H1 (cell line): ENCODE results near the gene TOM1L2. TPM values are rescaled to one million over a fixed set of nuclear protein-coding genes. Genes with fewer than 3 reads are reported as not detected.

Experiments used
- CTCF ChIA-PET: fragments of 300-600 bp; sonication (Branson Sonifier 250); formaldehyde crosslinking; loops from one replicate; lab custom pipeline; 2021; ENCODE audit not compliant: partially characterized antibody; lab: Charles Lee
- POLR2A ChIA-PET: fragments of 300-600 bp; sonication (Branson Sonifier 250); formaldehyde crosslinking; loops from one replicate; lab custom pipeline; 2021; ENCODE audit warnings: inconsistent platforms; ENCODE audit not compliant: partially characterized antibody; lab: Charles Lee
- DNase-seq, 2 experiments: peaks; one replicate each; pipeline versions ENCODE4 v3.0.0 to v3.0.0-alpha.2; 2010 to 2022; ENCODE audit warnings: low spot score in 2 of 2, low read depth in 1 of 2, mixed read lengths in 1 of 2
- FAIRE-seq: peaks from 2 replicates; lab custom pipeline; 2011; peaks lifted over from hg19 to GRCh38; lab: Jason Lieb, UNC
- H2AFZ ChIP-seq: 2 replicates; pipeline ENCODE4 v1.8.1; 2012; ENCODE audit warnings: low read length, inconsistent platforms
- H2AK5ac ChIP-seq: 2 replicates; pipeline ENCODE4 v1.6.1; 2013; ENCODE audit warnings: low read depth, low read length
- H2BK120ac ChIP-seq: replicated peaks from 2 replicates; pipeline ENCODE3; 2013; ENCODE audit warnings: low read depth, low read length, inconsistent platforms
- H2BK12ac ChIP-seq: 2 replicates; pipeline ENCODE4 v1.6.1; 2013; ENCODE audit warnings: low read depth, low read length
- H2BK15ac ChIP-seq: 2 replicates; pipeline ENCODE4 v1.6.1; 2013; ENCODE audit warnings: low read length
- H2BK20ac ChIP-seq: 2 replicates; pipeline ENCODE4 v1.6.1; 2013; ENCODE audit warnings: low read length
- H2BK5ac ChIP-seq: 2 replicates; pipeline ENCODE4 v1.6.1; 2013; ENCODE audit warnings: low read depth, low read length
- H3K14ac ChIP-seq: 2 replicates; pipeline ENCODE4 v1.6.1; 2013; ENCODE audit warnings: inconsistent platforms; ENCODE audit not compliant: insufficient read length
- H3K18ac ChIP-seq: 2 replicates; pipeline ENCODE4 v1.6.1; 2013; ENCODE audit warnings: low read length; ENCODE audit errors: extremely low read depth
- H3K23ac ChIP-seq: 2 replicates; pipeline ENCODE4 v1.6.1; 2013; ENCODE audit warnings: inconsistent platforms; ENCODE audit not compliant: insufficient read length
- H3K23me2 ChIP-seq: 2 replicates; pipeline ENCODE4 v1.6.1; 2013; ENCODE audit warnings: low read depth, low read length
- H3K27ac ChIP-seq: 2 replicates; pipeline ENCODE4 v1.6.1; 2011; ENCODE audit warnings: low read depth, low read length, inconsistent platforms
- H3K27me3 ChIP-seq, 4 experiments: replicated peaks in 1 of 4; 1 replicate in 1 of 4; 2 replicates in 3 of 4; pipeline versions ENCODE4 v1.6.1 to v1.8.1; 2011 to 2013; ENCODE audit warnings: low read length in 3 of 4, mild to moderate bottlenecking in 3 of 4, inconsistent platforms in 2 of 4, mixed read lengths in 2 of 4, moderate library complexity in 1 of 4; ENCODE audit not compliant: control insufficient read depth in 3 of 4, insufficient read depth in 3 of 4; ENCODE audit errors: extremely low read depth in 1 of 4
- H3K36me3 ChIP-seq, 4 experiments: 2 replicates each; pipeline versions ENCODE4 v1.6.1 to v1.8.1; 2011 to 2013; ENCODE audit warnings: mild to moderate bottlenecking in 4 of 4, low read length in 3 of 4, moderate library complexity in 2 of 4, control low read depth in 1 of 4, inconsistent platforms in 1 of 4; ENCODE audit not compliant: insufficient read depth in 4 of 4, control insufficient read depth in 2 of 4
- H3K4ac ChIP-seq: replicated peaks from 2 replicates; pipeline ENCODE3; 2013; ENCODE audit warnings: low read length, low read depth, mixed read lengths, inconsistent platforms; ENCODE audit not compliant: insufficient read length
- H3K4me1 ChIP-seq, 4 experiments: replicated peaks in 1 of 4; 1 replicate in 1 of 4; 2 replicates in 3 of 4; pipeline versions ENCODE4 v1.6.1 to v1.8.1; 2011 to 2013; ENCODE audit warnings: low read length in 3 of 4, inconsistent platforms in 2 of 4, mixed read lengths in 1 of 4; ENCODE audit not compliant: insufficient read depth in 4 of 4, control insufficient read depth in 3 of 4
- H3K4me2 ChIP-seq, 2 experiments: 2 replicates each; pipeline versions ENCODE4 v1.6.1 to v1.8.1; 2011 to 2013; ENCODE audit warnings: low read depth in 2 of 2, low read length in 2 of 2, control low read depth in 1 of 2, inconsistent platforms in 1 of 2, mild to moderate bottlenecking in 1 of 2; ENCODE audit not compliant: insufficient read depth in 1 of 2
- H3K4me3 ChIP-seq, 4 experiments: fragments of 200-600, 300-600 bp in 1 of 4; sonication (generic), shearing (Covaris generic), sonication (Bioruptor Twin) in 1 of 4; 2 replicates each; pipeline versions ENCODE4 v1.5.1 to v1.8.1; 2011 to 2016; ENCODE audit warnings: low read length in 4 of 4, low read depth in 3 of 4, control low read depth in 2 of 4, inconsistent platforms in 2 of 4, mild to moderate bottlenecking in 2 of 4, mixed read lengths in 1 of 4, moderate library complexity in 1 of 4; ENCODE audit not compliant: insufficient read depth in 2 of 4; ENCODE audit errors: extremely low read depth in 1 of 4
- H3K56ac ChIP-seq: replicated peaks from 2 replicates; pipeline ENCODE3; 2013; ENCODE audit warnings: low read depth, mild to moderate bottlenecking, mixed read lengths, low read length, inconsistent platforms; ENCODE audit not compliant: insufficient read length
- H3K79me1 ChIP-seq: 2 replicates; pipeline ENCODE4 v1.6.1; 2013; ENCODE audit warnings: low read depth, low read length, control low read depth
- H3K79me2 ChIP-seq, 2 experiments: 2 replicates each; pipeline versions ENCODE4 v1.6.1 to v1.8.1; 2012 to 2013; ENCODE audit warnings: low read length in 2 of 2, mild to moderate bottlenecking in 2 of 2, inconsistent platforms in 1 of 2; ENCODE audit not compliant: insufficient read depth in 2 of 2, control insufficient read depth in 1 of 2
- H3K9ac ChIP-seq, 4 experiments: replicated peaks in 1 of 4; 1 replicate in 1 of 4; 2 replicates in 3 of 4; pipeline versions ENCODE4 v1.6.1 to v1.8.1; 2011 to 2013; ENCODE audit warnings: low read depth in 3 of 4, low read length in 3 of 4, control low read depth in 2 of 4, mild to moderate bottlenecking in 2 of 4, moderate library complexity in 2 of 4, inconsistent platforms in 1 of 4; ENCODE audit errors: extremely low read depth in 1 of 4
- H3K9me3 ChIP-seq, 2 experiments: 2 replicates each; pipeline versions ENCODE4 v1.6.1 to v1.8.1; 2012 to 2013; ENCODE audit warnings: mild to moderate bottlenecking in 2 of 2, moderate library complexity in 2 of 2, control low read depth in 1 of 2, inconsistent platforms in 1 of 2, low read depth in 1 of 2, low read length in 1 of 2, mixed read lengths in 1 of 2; ENCODE audit not compliant: insufficient read depth in 2 of 2
- H4K20me1 ChIP-seq, 2 experiments: replicated peaks in 1 of 2; 2 replicates each; pipeline versions ENCODE3 to v1.8.1; 2011 to 2013; ENCODE audit warnings: inconsistent platforms in 2 of 2, low read length in 2 of 2, mild to moderate bottlenecking in 1 of 2; ENCODE audit not compliant: insufficient read depth in 2 of 2, control insufficient read depth in 1 of 2
- H4K5ac ChIP-seq: 2 replicates; pipeline ENCODE4 v1.6.1; 2013; ENCODE audit warnings: low read length, low read depth, mixed read lengths, inconsistent platforms; ENCODE audit not compliant: insufficient read length
- H4K8ac ChIP-seq: 2 replicates; pipeline ENCODE4 v1.8.0; 2013; ENCODE audit warnings: mild to moderate bottlenecking, moderate library complexity, low read length, inconsistent platforms; ENCODE audit not compliant: insufficient read depth; ENCODE audit errors: extremely low read depth
- H4K91ac ChIP-seq: replicated peaks from 2 replicates; pipeline ENCODE3; 2013; ENCODE audit warnings: low read length, mixed read lengths, inconsistent platforms; ENCODE audit not compliant: insufficient read length
- ASH2L ChIP-seq: fragments of 200-600, 300-600 bp; sonication (generic); IDR thresholded peaks from one replicate; pipeline ENCODE4 v1.7.1; 2017; ENCODE audit warnings: low read length
- CHD1 ChIP-seq: IDR thresholded peaks from 2 replicates; pipeline ENCODE4 v1.6.1; 2012; ENCODE audit warnings: low read depth, low read length, improper control_type of control experiment
- EGR1 ChIP-seq: IDR thresholded peaks from 2 replicates; pipeline ENCODE4 v1.6.1; 2011; ENCODE audit warnings: low read depth, low read length, borderline replicate concordance
- EP300 ChIP-seq, 2 experiments: IDR thresholded peaks; 1 replicate in 1 of 2; 2 replicates in 1 of 2; pipeline ENCODE4 v1.6.1; 2011 to 2012; ENCODE audit warnings: low read depth in 2 of 2, low read length in 2 of 2, mild to moderate bottlenecking in 2 of 2, borderline replicate concordance in 1 of 2, inconsistent platforms in 1 of 2, moderate library complexity in 1 of 2
- KDM1A ChIP-seq: fragments of 200-600, 300-600 bp; sonication (generic); IDR thresholded peaks from 2 replicates; pipeline ENCODE4 v1.7.1; 2016; ENCODE audit warnings: mild to moderate bottlenecking, low read length, borderline replicate concordance
- RBBP5 ChIP-seq: IDR thresholded peaks from 2 replicates; pipeline ENCODE4 v1.7.1; 2012; ENCODE audit warnings: low read depth, mild to moderate bottlenecking, inconsistent platforms, low read length, moderate library complexity, borderline replicate concordance
- RFX5 ChIP-seq: IDR thresholded peaks from 2 replicates; pipeline ENCODE4 v1.6.1; 2011; ENCODE audit warnings: low read depth, low read length, improper control_type of control experiment, borderline replicate concordance
- TAF1 ChIP-seq: IDR thresholded peaks from 2 replicates; pipeline ENCODE4 v1.6.1; 2011; ENCODE audit warnings: mild to moderate bottlenecking, low read depth, low read length
- TAF7 ChIP-seq: optimal IDR thresholded peaks from 2 replicates; pipeline ENCODE3; 2011; ENCODE audit warnings: low read depth, mild to moderate bottlenecking, inconsistent platforms, low read length, moderate library complexity, borderline replicate concordance
- WGBS, 2 experiments: shearing (Covaris generic) in 1 of 2; methylation state at CpG; one replicate each; pipeline versions ENCODE4 v1.1.6 to v1.1.7; 2013 to 2015; ENCODE audit warnings: low lambda C conversion rate in 2 of 2, mixed read lengths in 2 of 2, inconsistent platforms in 1 of 2, low coverage in 1 of 2, missing lambda C conversion rate in 1 of 2; ENCODE audit not compliant: insufficient replicate concordance in 2 of 2, insufficient coverage in 1 of 2, insufficient read length in 1 of 2; ENCODE audit errors: extremely low coverage in 1 of 2, missing lambda C conversion rate in 1 of 2; 5-methylcytosine and 5-hydroxymethylcytosine counted together
- polyA plus RNA-seq, 7 experiments: library from polyadenylated mRNA; depleted of rRNA in 3 of 7; stranded (reverse) in 5 of 7; unstranded in 2 of 7; fragments of >200 nt in 5 of 7; fragments of 200-250 nt in 2 of 7; gene quantifications; 1 replicate in 5 of 7; 2 replicates in 1 of 7; 4 replicates in 1 of 7; pipeline versions ENCODE4 v1.2.1 to v1.2.3, GENCODE V29; 2011 to 2013; ENCODE audit warnings: missing spikeins in 2 of 7, mixed read lengths in 2 of 7
- total RNA-seq: library from RNA; stranded (reverse); fragmentation: NEBNext Ultra II Directional; extraction: Animal tissue kit (Norgen Biotek cat#: 25700); gene quantifications from 2 replicates; pipeline ENCODE4 v1.2.1, GENCODE V29; 2021
- TF ChIP-seq, protein P1 (sequence below), 3 experiments: IDR thresholded peaks; 1 replicate in 2 of 3; 2 replicates in 1 of 3; pipeline versions ENCODE4 v1.5.1 to v1.6.1; 2011; ENCODE audit warnings: low read length in 3 of 3, mild to moderate bottlenecking in 3 of 3, inconsistent platforms in 2 of 3, low read depth in 1 of 3, moderate library complexity in 1 of 3; ENCODE audit not compliant: insufficient read depth in 1 of 3; ENCODE audit errors: control extremely low read depth in 1 of 3

Gene TOM1L2
- total and polyA plus RNA-seq, 2 of the 8 experiments (the other 6 are each of a cell fraction or from before 2014, with no cell fraction given): 2.0 to 3.4 TPM

DNA sequence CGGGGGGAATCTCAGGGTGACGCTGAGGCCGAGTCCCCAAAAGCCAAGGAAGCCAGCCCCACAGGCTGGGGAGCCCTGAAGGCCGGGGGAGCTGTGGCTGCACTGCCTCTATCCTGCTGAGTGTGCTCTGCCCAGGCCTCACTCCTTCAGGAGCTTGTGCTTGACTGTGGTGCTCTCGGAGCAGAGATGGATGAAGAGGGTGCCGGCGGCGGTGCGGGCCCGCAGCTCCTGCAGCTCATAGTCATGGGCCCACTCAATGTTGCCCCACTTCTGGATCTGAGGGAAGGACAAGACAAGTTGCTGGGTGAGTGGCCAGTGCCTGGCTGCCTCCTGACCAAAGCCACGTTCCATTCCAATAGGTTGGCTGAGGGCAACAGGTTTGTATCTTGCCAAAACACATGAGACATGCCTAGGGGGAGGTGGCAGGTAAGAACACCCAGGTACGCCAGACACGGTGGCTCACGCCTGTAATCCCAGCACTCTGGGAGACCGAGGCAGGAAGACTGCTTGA, 46.3 kb upstream of the TOM1L2 start:
- Histone ChIP-seq H3K27me3 (no peaks in the 10 kb centered on the region), H3K14ac (no peak overlapping the region), H3K9ac (no peak overlapping the region), H3K18ac (no peak overlapping the region), H3K4ac (no peak overlapping the region), H4K91ac (no peak overlapping the region), H2BK20ac (no peak overlapping the region), H4K20me1 (peaks cover 0 to 2% of the 10 kb centered on the region in 2 experiments), H4K5ac (no peak overlapping the region), H3K4me3 (no peak overlapping the region), H4K8ac (no peak overlapping the region), H2BK5ac (no peak overlapping the region), H2BK12ac (no peak overlapping the region), H3K4me2 (no peak overlapping the region), H3K27ac (no peak overlapping the region), H3K56ac (no peak overlapping the region), H3K79me2 (no peaks in the 10 kb centered on the region), H3K4me1 (no peaks in the 10 kb centered on the region), H2BK120ac (no peak overlapping the region), H3K36me3 (no peaks in the 10 kb centered on the region), H3K79me1 (0 out of 2 replicates have a peak, but pooled peaks cover 2% of the 10 kb centered on the region), H3K9me3 (no peaks in the 10 kb centered on the region), H2BK15ac (no peak overlapping the region), H2AK5ac (no peak overlapping the region), H2AFZ (no peak overlapping the region), H3K23ac (no peak overlapping the region), H3K23me2 (no peaks in the 10 kb centered on the region)
- DNase-seq (no peak), FAIRE-seq (no peak)
- ChIA-PET CTCF (interaction anchor here (0.6 to 3.9 kb wide), 6 partner anchors 10 to 271 kb away, joined by 3 to 13 read pairs (median 4); no protein-coding TSS in a partner anchor), POLR2A (interaction anchor here (0.6 to 3.6 kb wide), 2 partner anchors 11 to 885 kb away, joined by 3 to 16 read pairs; no protein-coding TSS in a partner anchor)
- 88% methylated on average over 14 of the region's 15 CpGs; no CpG with 5 or more reads in 1 of the 2 experiments for WGBS, 2 experiments
- TF ChIP-seq TAF1 (no peak), CHD1 (no peak), RFX5 (no peak), RBBP5 (no peak), EGR1 (no peak), ASH2L (no peak), TAF7 (no peak), KDM1A (no peak), EP300 (IDR thresholded peaks at IDR 0.05; ENCODE audit: borderline replicate concordance in 1 of 2, low read depth in 2 of 2, low read length in 2 of 2) (no peak)
- TF ChIP-seq, protein P1, sequence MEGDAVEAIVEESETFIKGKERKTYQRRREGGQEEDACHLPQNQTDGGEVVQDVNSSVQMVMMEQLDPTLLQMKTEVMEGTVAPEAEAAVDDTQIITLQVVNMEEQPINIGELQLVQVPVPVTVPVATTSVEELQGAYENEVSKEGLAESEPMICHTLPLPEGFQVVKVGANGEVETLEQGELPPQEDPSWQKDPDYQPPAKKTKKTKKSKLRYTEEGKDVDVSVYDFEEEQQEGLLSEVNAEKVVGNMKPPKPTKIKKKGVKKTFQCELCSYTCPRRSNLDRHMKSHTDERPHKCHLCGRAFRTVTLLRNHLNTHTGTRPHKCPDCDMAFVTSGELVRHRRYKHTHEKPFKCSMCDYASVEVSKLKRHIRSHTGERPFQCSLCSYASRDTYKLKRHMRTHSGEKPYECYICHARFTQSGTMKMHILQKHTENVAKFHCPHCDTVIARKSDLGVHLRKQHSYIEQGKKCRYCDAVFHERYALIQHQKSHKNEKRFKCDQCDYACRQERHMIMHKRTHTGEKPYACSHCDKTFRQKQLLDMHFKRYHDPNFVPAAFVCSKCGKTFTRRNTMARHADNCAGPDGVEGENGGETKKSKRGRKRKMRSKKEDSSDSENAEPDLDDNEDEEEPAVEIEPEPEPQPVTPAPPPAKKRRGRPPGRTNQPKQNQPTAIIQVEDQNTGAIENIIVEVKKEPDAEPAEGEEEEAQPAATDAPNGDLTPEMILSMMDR (IDR thresholded peaks at IDR 0.05; ENCODE audit: control extremely low read depth in 1 of 3, insufficient read depth in 1 of 3, low read depth in 1 of 3, low read length in 3 of 3): no peak
